HEK293 (cell line): ENCODE data around the gene OGFOD2.

Experiments used
- KLF1 ChIP-seq: fragments of 450-650 bp; formaldehyde crosslinking; IDR thresholded peaks from 2 replicates; pipeline ENCODE4 v1.5.1; 2016; ENCODE audit warnings: missing biosample characterization, missing genetic modification characterization
- MYNN ChIP-seq: fragments of 450-650 bp; formaldehyde crosslinking; IDR thresholded peaks from 2 replicates; pipeline ENCODE4 v1.5.1; 2016; ENCODE audit warnings: missing biosample characterization, missing genetic modification characterization, borderline replicate concordance
- SP2 ChIP-seq: fragments of 450-650 bp; formaldehyde crosslinking; IDR thresholded peaks from 2 replicates; pipeline ENCODE4 v1.5.1; 2016; ENCODE audit warnings: missing biosample characterization, missing genetic modification characterization
- YY1 ChIP-seq: fragments of 450-650 bp; formaldehyde crosslinking; IDR thresholded peaks from 2 replicates; pipeline ENCODE4 v1.5.1; 2018; ENCODE audit warnings: missing biosample characterization, missing genetic modification characterization
- ZNF423 ChIP-seq: fragments of 450-650 bp; formaldehyde crosslinking; IDR thresholded peaks from 2 replicates; pipeline ENCODE4 v1.5.1; 2016; ENCODE audit warnings: missing biosample characterization, missing genetic modification characterization

DNA sequence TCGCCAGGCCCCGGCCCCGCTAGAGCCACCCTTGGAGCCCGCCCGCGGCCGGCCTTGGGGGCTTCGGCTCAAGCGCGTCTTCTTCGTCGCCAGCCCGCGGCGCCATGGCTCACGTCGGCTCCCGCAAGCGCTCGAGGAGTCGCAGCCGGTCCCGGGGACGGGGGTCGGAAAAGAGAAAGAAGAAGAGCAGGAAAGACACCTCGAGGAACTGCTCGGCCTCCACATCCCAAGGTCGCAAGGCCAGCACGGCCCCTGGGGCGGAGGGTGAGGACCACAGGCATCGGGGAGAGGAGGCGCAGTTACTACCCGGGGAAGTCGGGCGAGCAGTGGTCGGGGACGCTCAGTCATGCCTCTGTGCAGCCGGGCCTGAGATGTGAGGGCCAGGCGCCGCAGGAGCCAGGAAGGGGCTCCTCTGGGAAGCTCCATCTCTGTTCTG lies 6.0 kb downstream of the OGFOD2 start:
- TF ChIP-seq KLF1 (tag by site-specific recombination) (no peak), SP2 (tag by site-specific recombination) (no peak), ZNF423 (tag by site-specific recombination) (no peak), MYNN (tag by site-specific recombination) (no peak), YY1 (no peak)
